ENCODE data around the gene BDH1.

The BDH1 gene

DNA sequence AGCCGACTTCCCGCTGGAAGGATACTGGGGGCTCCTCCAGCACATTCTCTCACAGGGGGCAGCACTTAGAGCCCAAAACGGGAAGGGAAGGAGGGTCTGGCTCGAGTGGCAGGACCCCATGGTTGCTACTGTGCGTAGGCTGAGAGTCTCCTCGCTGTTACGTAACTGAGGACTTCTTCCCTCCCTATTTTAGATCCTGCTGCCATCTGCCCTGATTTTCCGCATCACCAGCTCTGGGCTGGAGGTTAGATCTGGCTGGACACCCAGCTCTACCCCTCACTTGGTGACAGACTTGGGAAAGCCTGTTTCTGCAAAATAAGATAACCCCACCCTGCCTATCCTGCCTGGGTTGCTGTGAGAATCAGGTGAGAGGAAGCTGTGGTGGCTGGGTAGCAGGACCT, 47.7 kb downstream of the BDH1 start:
- Histone ChIP-seq H3K4me1 (ENCODE audit: insufficient read depth, low read length) (no peaks in the 10 kb centered on the region), H3K27ac (ENCODE audit: low read depth, low read length) (no peak overlapping the region), H3K36me3 (ENCODE audit: insufficient read depth, low read length) (no peaks in the 10 kb centered on the region), H3K4me3 (ENCODE audit: low read depth in 1 of 2, low read length in 2 of 2) (no peak overlapping the region), H3K9me3 (ENCODE audit: low read length) (no peaks in the 10 kb centered on the region), H3K27me3 (ENCODE audit: control insufficient read depth in 1 of 2, insufficient read depth in 2 of 2, low read length in 2 of 2) (no peaks in the 10 kb centered on the region), H3K9ac (ENCODE audit: low read length) (no peak overlapping the region)

DNA sequence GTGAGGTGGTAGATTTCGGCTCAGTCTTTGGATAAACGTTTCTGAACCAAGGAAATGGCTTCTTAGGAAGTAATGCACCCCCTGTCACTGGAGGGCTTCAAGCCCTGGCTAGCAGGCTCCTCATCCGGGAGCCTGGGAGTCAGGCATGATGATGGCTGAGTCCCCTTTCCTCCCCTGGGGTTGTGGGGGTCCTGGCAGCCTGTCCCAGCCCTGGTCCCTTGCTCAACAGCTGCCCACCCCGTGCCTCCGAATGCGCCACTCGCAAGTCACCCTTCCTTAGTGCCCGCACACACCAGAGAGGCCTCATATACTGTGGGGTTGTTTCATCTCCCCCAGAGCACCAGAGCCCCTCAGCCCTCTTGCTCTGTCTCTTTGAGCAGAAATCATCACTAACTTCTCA, 48.2 kb downstream of the BDH1 start:
- Histone ChIP-seq H3K9me3 (ENCODE audit: low read length) (no peaks in the 10 kb centered on the region), H3K36me3 (ENCODE audit: insufficient read depth, low read length) (no peaks in the 10 kb centered on the region), H3K27me3 (ENCODE audit: control insufficient read depth in 1 of 2, insufficient read depth in 2 of 2, low read length in 2 of 2) (no peaks in the 10 kb centered on the region), H3K4me1 (ENCODE audit: insufficient read depth, low read length) (no peaks in the 10 kb centered on the region), H3K4me3 (ENCODE audit: low read depth in 1 of 2, low read length in 2 of 2) (no peak overlapping the region), H3K9ac (ENCODE audit: low read length) (no peak overlapping the region), H3K27ac (ENCODE audit: low read depth, low read length) (no peak overlapping the region)

GRCh38 chr3:197507081-197507480, 48.7 kb downstream of the BDH1 start:
- Histone ChIP-seq H3K4me1 (ENCODE audit: insufficient read depth, low read length) (no peaks in the 10 kb centered on the region), H3K4me3 (ENCODE audit: low read depth in 1 of 2, low read length in 2 of 2) (no peak overlapping the region), H3K27me3 (ENCODE audit: control insufficient read depth in 1 of 2, insufficient read depth in 2 of 2, low read length in 2 of 2) (no peaks in the 10 kb centered on the region), H3K27ac (ENCODE audit: low read depth, low read length) (no peak overlapping the region), H3K9me3 (ENCODE audit: low read length) (no peaks in the 10 kb centered on the region), H3K9ac (ENCODE audit: low read length) (no peak overlapping the region), H3K36me3 (ENCODE audit: insufficient read depth, low read length) (no peaks in the 10 kb centered on the region)

DNA sequence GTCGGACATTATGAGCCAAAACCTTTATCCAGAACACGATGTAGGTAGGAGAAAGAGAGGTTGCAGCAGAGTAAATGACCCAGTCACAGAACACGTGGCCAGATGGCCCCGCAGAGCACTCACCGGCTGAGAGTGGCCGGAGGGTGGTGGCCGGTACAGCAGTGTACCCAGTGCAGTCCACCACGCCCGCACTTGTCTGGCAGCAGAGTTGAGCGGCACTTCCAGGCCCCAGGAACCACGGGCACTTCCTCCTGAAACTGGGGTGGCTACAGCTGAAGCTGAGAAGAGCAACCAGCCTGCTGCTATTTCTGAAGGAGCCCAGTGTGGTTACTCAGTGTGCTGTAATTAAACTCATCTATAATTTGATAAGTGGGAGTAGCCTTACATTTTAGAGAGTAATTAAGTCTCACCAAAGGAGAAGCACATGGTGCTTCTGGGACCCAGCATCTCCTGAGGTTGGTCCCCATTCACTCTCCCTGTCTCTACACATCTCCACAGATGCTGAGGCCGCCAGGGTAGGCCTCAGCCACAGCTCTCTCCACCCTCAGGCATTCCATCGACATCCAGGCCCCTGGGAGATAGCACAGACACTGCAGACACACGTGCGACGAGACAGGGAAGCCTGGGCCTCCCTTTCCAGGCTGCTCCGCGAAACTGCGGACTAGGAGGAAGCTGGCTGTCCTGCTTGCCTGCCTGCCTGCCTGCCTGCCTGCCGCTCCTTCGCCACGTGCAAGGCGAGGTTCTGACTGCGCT, 49.8 kb downstream of the BDH1 start:
- no peaks in the 10 kb centered on the region for H3K27me3 ChIP-seq (ENCODE audit: control insufficient read depth in 1 of 2, insufficient read depth in 2 of 2, low read length in 2 of 2)
- no peak overlapping the region for H3K9ac ChIP-seq (ENCODE audit: low read length)
- H3K4me1 ChIP-seq (ENCODE audit: insufficient read depth, low read length) = no peaks in the 10 kb centered on the region
- no peaks in the 10 kb centered on the region for H3K36me3 ChIP-seq (ENCODE audit: insufficient read depth, low read length)
- H3K27ac ChIP-seq (ENCODE audit: low read depth, low read length) = no peak overlapping the region
- no peaks in the 10 kb centered on the region for H3K9me3 ChIP-seq (ENCODE audit: low read length)
- H3K4me3 ChIP-seq (ENCODE audit: low read depth in 1 of 2, low read length in 2 of 2) = no peak overlapping the region

DNA sequence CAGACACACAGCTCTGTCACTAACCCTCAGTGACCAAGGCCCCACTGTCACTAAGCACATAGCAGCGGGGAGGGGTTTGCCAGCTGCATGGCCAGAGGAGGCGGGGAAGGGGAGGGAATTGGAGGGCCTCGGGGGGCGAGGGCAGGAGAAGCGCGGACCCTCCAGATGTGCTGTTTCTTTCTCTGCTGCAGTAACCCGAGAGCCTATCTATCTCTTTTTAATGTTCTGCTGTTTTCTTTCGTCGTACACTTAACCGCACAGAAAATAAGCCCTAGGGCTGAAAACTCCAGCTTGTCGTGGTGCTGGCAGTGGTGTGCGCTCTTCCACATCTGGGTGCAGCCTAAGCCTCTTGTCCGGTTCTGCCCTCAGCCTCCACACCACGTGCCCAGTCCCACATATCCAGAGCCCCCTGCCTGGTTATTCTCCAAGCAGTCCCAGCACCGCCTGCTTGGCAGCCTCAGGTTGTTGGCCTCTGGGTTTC, 51.1 kb downstream of the BDH1 start:
- Histone ChIP-seq H3K9me3 (ENCODE audit: low read length) (no peaks in the 10 kb centered on the region), H3K27ac (ENCODE audit: low read depth, low read length) (no peak overlapping the region), H3K36me3 (ENCODE audit: insufficient read depth, low read length) (no peaks in the 10 kb centered on the region), H3K4me1 (ENCODE audit: insufficient read depth, low read length) (no peaks in the 10 kb centered on the region), H3K4me3 (ENCODE audit: low read depth in 1 of 2, low read length in 2 of 2) (no peak overlapping the region), H3K9ac (ENCODE audit: low read length) (no peak overlapping the region), H3K27me3 (ENCODE audit: control insufficient read depth in 1 of 2, insufficient read depth in 2 of 2, low read length in 2 of 2) (no peaks in the 10 kb centered on the region)

DNA sequence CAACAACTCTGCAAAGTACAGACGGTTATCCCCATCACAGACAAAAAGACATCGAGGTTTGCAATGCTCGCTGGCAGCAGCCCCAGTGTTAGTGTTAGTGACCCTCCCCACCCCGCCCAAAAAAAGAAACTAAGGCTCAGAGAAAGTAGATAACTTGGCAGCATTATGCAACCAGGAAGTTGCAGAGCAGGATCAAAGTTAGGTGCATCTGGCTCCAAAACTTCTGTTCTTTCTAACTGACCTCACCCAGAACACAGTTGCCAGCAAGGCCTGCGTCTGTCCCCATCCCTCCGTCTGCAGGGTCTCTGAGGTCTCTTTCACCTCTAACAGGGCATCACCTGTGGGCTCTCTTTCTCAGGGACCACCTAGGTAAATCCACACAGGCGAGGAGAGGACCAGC, 51.5 kb downstream of the BDH1 start:
- Histone ChIP-seq H3K9ac (ENCODE audit: low read length) (no peak overlapping the region), H3K4me3 (ENCODE audit: low read depth in 1 of 2, low read length in 2 of 2) (no peak overlapping the region), H3K36me3 (ENCODE audit: insufficient read depth, low read length) (no peaks in the 10 kb centered on the region), H3K27ac (ENCODE audit: low read depth, low read length) (no peak overlapping the region), H3K9me3 (ENCODE audit: low read length) (no peaks in the 10 kb centered on the region), H3K27me3 (ENCODE audit: control insufficient read depth in 1 of 2, insufficient read depth in 2 of 2, low read length in 2 of 2) (no peaks in the 10 kb centered on the region), H3K4me1 (ENCODE audit: insufficient read depth, low read length) (no peaks in the 10 kb centered on the region)

- no peak overlapping the region for H3K27ac ChIP-seq (ENCODE audit: low read depth, low read length)
These were observed 52.1 kb downstream of the BDH1 start for GRCh38 chr3:197503652-197504051.

DNA sequence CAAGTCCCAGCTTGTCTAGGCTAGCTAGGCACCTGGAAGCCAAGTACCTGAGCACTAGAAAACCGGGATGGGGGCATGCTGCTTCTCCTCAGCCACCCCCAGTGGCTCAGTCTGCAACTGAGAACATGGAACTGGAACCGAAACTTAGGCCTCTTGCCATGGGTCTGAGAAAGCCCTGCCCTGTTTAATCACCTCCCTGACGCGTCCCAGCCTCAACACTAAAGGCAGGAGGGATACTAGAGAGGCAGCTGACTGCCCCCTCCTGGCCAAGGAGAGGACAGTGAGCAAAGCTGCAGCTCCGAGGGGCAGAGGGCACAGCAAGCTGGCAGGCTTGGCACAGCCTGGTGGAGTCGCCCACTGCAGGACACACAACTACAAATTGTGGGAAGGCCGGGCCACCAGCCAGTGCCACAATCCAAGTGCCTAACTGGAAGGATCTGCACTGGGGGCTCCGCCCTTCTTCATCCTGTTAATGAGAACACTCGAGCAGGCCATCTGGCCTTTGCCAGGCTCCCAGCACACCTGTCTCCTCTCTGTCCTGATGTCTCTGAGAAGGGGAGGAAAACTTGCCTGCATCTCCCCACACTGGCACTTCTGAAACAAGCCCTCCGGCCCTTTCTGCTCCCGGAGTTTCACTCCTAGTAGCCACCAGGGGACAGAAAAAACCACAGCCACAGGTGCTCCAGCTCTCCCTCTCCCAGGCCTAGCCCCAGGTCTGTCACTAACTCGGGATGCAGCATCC, 53.7 kb downstream of the BDH1 start:
- no peaks in the 10 kb centered on the region for H3K9me3 ChIP-seq (ENCODE audit: low read length)
- no peak overlapping the region for H3K4me3 ChIP-seq (ENCODE audit: low read depth in 1 of 2, low read length in 2 of 2)
- H3K9ac ChIP-seq (ENCODE audit: low read length) = no peak overlapping the region
- H3K27ac ChIP-seq (ENCODE audit: low read depth, low read length) = no peak overlapping the region
- no peaks in the 10 kb centered on the region for H3K4me1 ChIP-seq (ENCODE audit: insufficient read depth, low read length)
- H3K27me3 ChIP-seq (ENCODE audit: control insufficient read depth in 1 of 2, insufficient read depth in 2 of 2, low read length in 2 of 2) = no peaks in the 10 kb centered on the region
- H3K36me3 ChIP-seq (ENCODE audit: insufficient read depth, low read length) = no peaks in the 10 kb centered on the region

More at GRCh38 chr3:197503652-197504051, 52.1 kb downstream of the BDH1 start:
- Histone ChIP-seq H3K9ac (ENCODE audit: low read length) (no peak overlapping the region), H3K36me3 (ENCODE audit: insufficient read depth, low read length) (no peaks in the 10 kb centered on the region), H3K27me3 (ENCODE audit: control insufficient read depth in 1 of 2, insufficient read depth in 2 of 2, low read length in 2 of 2) (no peaks in the 10 kb centered on the region), H3K4me1 (ENCODE audit: insufficient read depth, low read length) (no peaks in the 10 kb centered on the region), H3K9me3 (ENCODE audit: low read length) (no peaks in the 10 kb centered on the region), H3K4me3 (ENCODE audit: low read depth in 1 of 2, low read length in 2 of 2) (no peak overlapping the region)

GRCh38 chr3:197501496-197501878, 54.3 kb downstream of the BDH1 start:
- Histone ChIP-seq H3K4me3 (ENCODE audit: low read depth in 1 of 2, low read length in 2 of 2) (no peak overlapping the region), H3K27ac (ENCODE audit: low read depth, low read length) (no peak overlapping the region), H3K27me3 (ENCODE audit: control insufficient read depth in 1 of 2, insufficient read depth in 2 of 2, low read length in 2 of 2) (no peaks in the 10 kb centered on the region), H3K9me3 (ENCODE audit: low read length) (no peaks in the 10 kb centered on the region), H3K36me3 (ENCODE audit: insufficient read depth, low read length) (no peaks in the 10 kb centered on the region), H3K9ac (ENCODE audit: low read length) (no peak overlapping the region), H3K4me1 (ENCODE audit: insufficient read depth, low read length) (no peaks in the 10 kb centered on the region)

GRCh38 chr3:197500812-197501211, 55.0 kb downstream of the BDH1 start:
- no peaks in the 10 kb centered on the region for H3K36me3 ChIP-seq (ENCODE audit: insufficient read depth, low read length)
- H3K9me3 ChIP-seq (ENCODE audit: low read length) = no peaks in the 10 kb centered on the region
- no peak overlapping the region for H3K4me3 ChIP-seq (ENCODE audit: low read depth in 1 of 2, low read length in 2 of 2)
- H3K27me3 ChIP-seq (ENCODE audit: control insufficient read depth in 1 of 2, insufficient read depth in 2 of 2, low read length in 2 of 2) = no peaks in the 10 kb centered on the region
- H3K9ac ChIP-seq (ENCODE audit: low read length) = no peak overlapping the region
- no peaks in the 10 kb centered on the region for H3K4me1 ChIP-seq (ENCODE audit: insufficient read depth, low read length)
- H3K27ac ChIP-seq (ENCODE audit: low read depth, low read length) = no peak overlapping the region

GRCh38 chr3:197499427-197499826, 56.3 kb downstream of the BDH1 start:
- Histone ChIP-seq H3K4me1 (ENCODE audit: insufficient read depth, low read length) (no peaks in the 10 kb centered on the region), H3K4me3 (ENCODE audit: low read depth in 1 of 2, low read length in 2 of 2) (no peak overlapping the region), H3K9me3 (ENCODE audit: low read length) (no peaks in the 10 kb centered on the region), H3K36me3 (ENCODE audit: insufficient read depth, low read length) (no peaks in the 10 kb centered on the region), H3K9ac (ENCODE audit: low read length) (no peak overlapping the region), H3K27ac (ENCODE audit: low read depth, low read length) (no peak overlapping the region), H3K27me3 (ENCODE audit: control insufficient read depth in 1 of 2, insufficient read depth in 2 of 2, low read length in 2 of 2) (no peaks in the 10 kb centered on the region)

Data from muscle layer of colon (tissue), 2 donors.